Activated naive CD8-positive, alpha-beta T cell treated with anti-CD3 and anti-CD28 coated beads, Interleukin-2, amount 10 ng/mL, durations not matched to agents 7 days and 5 days (primary cell): ENCODE data around the gene CDCA7L. TPM values are rescaled to one million over a fixed set of nuclear protein-coding genes. Genes with fewer than 3 reads are reported as not detected.
A peak's percentile ranks its signal among the peaks of the same experiment; 100 is the strongest.

Experiments used
- ATAC-seq: fragments of 150-1000 bp; cut with Tn5 transposase; one replicate; pipeline ENCODE4 v1.10.0; 2021; ENCODE audit warnings: low read depth, moderate library complexity
- POLR2A ChIA-PET: fragments of 350-600 bp; sonication (Branson Sonifier 250); formaldehyde crosslinking; loops from one replicate; lab custom pipeline; 2021; ENCODE audit warnings: antibody characterized with exemption; lab: Charles Lee
- DNase-seq: peaks from one replicate; pipeline ENCODE4 v3.0.0; 2021
- H3K27ac Mint-ChIP-seq: one replicate; pipeline ENCODE4 v1.8.0; 2022; ENCODE audit warnings: mild to moderate bottlenecking, mixed read lengths
- H3K27me3 Mint-ChIP-seq: one replicate; pipeline ENCODE4 v1.8.0; 2022; ENCODE audit warnings: mild to moderate bottlenecking, moderate library complexity, mixed read lengths
- H3K36me3 Mint-ChIP-seq: one replicate; pipeline ENCODE4 v1.8.0; 2021; ENCODE audit warnings: mild to moderate bottlenecking, mixed read lengths
- H3K4me1 Mint-ChIP-seq: one replicate; pipeline ENCODE4 v1.8.0; 2021; ENCODE audit warnings: mixed read lengths
- H3K4me3 Mint-ChIP-seq: one replicate; pipeline ENCODE4 v1.8.0; 2022; ENCODE audit warnings: mild to moderate bottlenecking, moderate library complexity, mixed read lengths
- H3K9me3 Mint-ChIP-seq: one replicate; pipeline ENCODE4 v1.8.0; 2021; ENCODE audit warnings: mixed read lengths
- total RNA-seq, 2 experiments: library from RNA; stranded (reverse); gene quantifications; one replicate each; pipeline ENCODE4 v1.2.3, GENCODE V29; 2021

Gene CDCA7L
- total RNA-seq = 10 to 100 TPM; 51.9 to 60.7 TPM

GRCh38 chr7:21945454-21946221 lies at the start of gene CDCA7L:
TSS of gene CDCA7L (minus strand) at chr7:21945899. CDS start at chr7:21945804, 95 bp downstream.
- Mint-ChIP-seq H3K36me3 (peaks cover 14% of the 10 kb centered on the region), H3K4me3 (peak within 1 kb of the TSS; percentile 95), H3K27ac (peak within 1 kb of the TSS; percentile 94), H3K27me3 (peaks cover 9% of the 10 kb centered on the region), H3K4me1 (peaks cover 56% of the 10 kb centered on the region), H3K9me3 (no peaks in the 10 kb centered on the region)
- ATAC-seq (peak; percentile 87), DNase-seq (peak; percentile 85)
- POLR2A ChIA-PET = interaction anchor here (0.6 to 2.8 kb wide), 10 partner anchors 10 to 590 kb away, joined by 3 to 17 read pairs (median 4); partner anchors contain the start of gene SP4

- DNase-seq (no peak), ATAC-seq (no peak)
- Mint-ChIP-seq H3K4me1 (no peaks in the 10 kb centered on the region), H3K27ac (no peak overlapping the region), H3K36me3 (no peaks in the 10 kb centered on the region), H3K9me3 (no peaks in the 10 kb centered on the region), H3K27me3 (peaks cover 10% of the 10 kb centered on the region), H3K4me3 (no peak overlapping the region)
- POLR2A ChIA-PET = no interaction called here
These were observed 40.4 kb upstream of the CDCA7L start for GRCh38 chr7:21986096-21986495.

- POLR2A ChIA-PET = no interaction called here
These were observed 38.3 kb upstream of the CDCA7L start for GRCh38 chr7:21984042-21984441.

GRCh38 chr7:21983056-21983455 lies 37.4 kb upstream of the CDCA7L start:
- H3K9me3 Mint-ChIP-seq = no peaks in the 10 kb centered on the region
- H3K4me3 Mint-ChIP-seq = no peak overlapping the region
- H3K27me3 Mint-ChIP-seq = peaks cover 7% of the 10 kb centered on the region
- no peaks in the 10 kb centered on the region for H3K36me3 Mint-ChIP-seq
- DNase-seq (no peak), ATAC-seq (no peak)
- H3K4me1 Mint-ChIP-seq = no peaks in the 10 kb centered on the region
- POLR2A ChIA-PET = interaction anchor here (0.8 kb wide), 1 partner anchor 71 kb away, joined by 3 read pairs; no protein-coding TSS in a partner anchor
- no peak overlapping the region for H3K27ac Mint-ChIP-seq

More at GRCh38 chr7:21984042-21984441, 38.3 kb upstream of the CDCA7L start:
- no peaks in the 10 kb centered on the region for H3K36me3 Mint-ChIP-seq
- H3K27me3 Mint-ChIP-seq = peaks cover 7% of the 10 kb centered on the region
- ATAC-seq (no peak), DNase-seq (no peak)
- H3K27ac Mint-ChIP-seq = no peak overlapping the region
- no peaks in the 10 kb centered on the region for H3K9me3 Mint-ChIP-seq
- H3K4me1 Mint-ChIP-seq = no peaks in the 10 kb centered on the region
- no peak overlapping the region for H3K4me3 Mint-ChIP-seq

- H3K9me3 Mint-ChIP-seq = no peaks in the 10 kb centered on the region
- peaks cover 7% of the 10 kb centered on the region for H3K27me3 Mint-ChIP-seq
- H3K4me1 Mint-ChIP-seq = no peaks in the 10 kb centered on the region
- no peak overlapping the region for H3K27ac Mint-ChIP-seq
- H3K36me3 Mint-ChIP-seq = no peaks in the 10 kb centered on the region
- H3K4me3 Mint-ChIP-seq = no peak overlapping the region
- DNase-seq (no peak), ATAC-seq (no peak)
- POLR2A ChIA-PET = no interaction called here
These were observed 35.8 kb upstream of the CDCA7L start for GRCh38 chr7:21981524-21981923.

GRCh38 chr7:21980926-21981500 lies 35.3 kb upstream of the CDCA7L start:
- Mint-ChIP-seq H3K27me3 (peaks cover 7% of the 10 kb centered on the region), H3K9me3 (no peaks in the 10 kb centered on the region), H3K36me3 (no peaks in the 10 kb centered on the region), H3K4me1 (no peaks in the 10 kb centered on the region), H3K4me3 (no peak overlapping the region), H3K27ac (no peak overlapping the region)
- POLR2A ChIA-PET = no interaction called here
- DNase-seq (no peak), ATAC-seq (no peak)

- POLR2A ChIA-PET = no interaction called here
- Mint-ChIP-seq H3K9me3 (no peaks in the 10 kb centered on the region), H3K4me1 (peaks cover 6% of the 10 kb centered on the region), H3K4me3 (no peak overlapping the region), H3K27me3 (peaks cover 12% of the 10 kb centered on the region), H3K36me3 (no peaks in the 10 kb centered on the region), H3K27ac (no peak overlapping the region)
- ATAC-seq = no peak
- DNase-seq = no peak
These were observed 26.7 kb upstream of the CDCA7L start for GRCh38 chr7:21972397-21972784.

GRCh38 chr7:21971780-21972396 lies 26.2 kb upstream of the CDCA7L start:
- POLR2A ChIA-PET = interaction anchor here (0.5 kb wide), 1 partner anchor 19 kb away, joined by 3 read pairs; no protein-coding TSS in a partner anchor
- Mint-ChIP-seq H3K27ac (no peak overlapping the region), H3K27me3 (peaks cover 12% of the 10 kb centered on the region), H3K4me3 (no peak overlapping the region), H3K36me3 (no peaks in the 10 kb centered on the region), H3K4me1 (peaks cover 7% of the 10 kb centered on the region), H3K9me3 (no peaks in the 10 kb centered on the region)
- ATAC-seq (no peak), DNase-seq (no peak)

GRCh38 chr7:21969822-21970221 lies 24.1 kb upstream of the CDCA7L start:
- Mint-ChIP-seq H3K36me3 (no peaks in the 10 kb centered on the region), H3K4me1 (peaks cover 7% of the 10 kb centered on the region), H3K27me3 (peaks cover 14% of the 10 kb centered on the region), H3K27ac (no peak overlapping the region), H3K4me3 (no peak overlapping the region), H3K9me3 (no peaks in the 10 kb centered on the region)
- DNase-seq = no peak
- no peak for ATAC-seq
- POLR2A ChIA-PET = no interaction called here

GRCh38 chr7:21967598-21968003 lies 21.9 kb upstream of the CDCA7L start:
- H3K27me3 Mint-ChIP-seq = peaks cover 11% of the 10 kb centered on the region
- DNase-seq (peak; percentile 37), ATAC-seq (peak; percentile 83)
- no peaks in the 10 kb centered on the region for H3K9me3 Mint-ChIP-seq
- no peaks in the 10 kb centered on the region for H3K36me3 Mint-ChIP-seq
- H3K4me1 Mint-ChIP-seq = peaks cover 7% of the 10 kb centered on the region
- H3K4me3 Mint-ChIP-seq = peak overlapping the region; percentile 47
- H3K27ac Mint-ChIP-seq = peak overlapping the region; percentile 28
- POLR2A ChIA-PET = interaction anchor here (1.5 kb wide), 1 partner anchor 23 kb away, joined by 12 read pairs; the partner anchor contains the start of gene CDCA7L

GRCh38 chr7:21966271-21966670 lies 20.6 kb upstream of the CDCA7L start:
- DNase-seq = no peak
- POLR2A ChIA-PET = no interaction called here
- Mint-ChIP-seq H3K36me3 (no peaks in the 10 kb centered on the region), H3K27ac (no peak overlapping the region), H3K9me3 (no peaks in the 10 kb centered on the region), H3K4me1 (peaks cover 7% of the 10 kb centered on the region), H3K4me3 (no peak overlapping the region), H3K27me3 (peaks cover 10% of the 10 kb centered on the region)
- no peak for ATAC-seq

GRCh38 chr7:21965291-21965690 lies 19.6 kb upstream of the CDCA7L start:
- peaks cover 10% of the 10 kb centered on the region for H3K27me3 Mint-ChIP-seq
- no peaks in the 10 kb centered on the region for H3K36me3 Mint-ChIP-seq
- POLR2A ChIA-PET = no interaction called here
- no peak overlapping the region for H3K4me3 Mint-ChIP-seq
- no peaks in the 10 kb centered on the region for H3K9me3 Mint-ChIP-seq
- peaks cover 7% of the 10 kb centered on the region for H3K4me1 Mint-ChIP-seq
- H3K27ac Mint-ChIP-seq = no peak overlapping the region
- ATAC-seq = no peak
- DNase-seq = no peak

GRCh38 chr7:21962677-21963076 lies 17.0 kb upstream of the CDCA7L start:
- POLR2A ChIA-PET = no interaction called here
- H3K27me3 Mint-ChIP-seq = peaks cover 10% of the 10 kb centered on the region
- H3K27ac Mint-ChIP-seq = no peak overlapping the region
- no peaks in the 10 kb centered on the region for H3K9me3 Mint-ChIP-seq
- ATAC-seq (no peak), DNase-seq (no peak)
- peaks cover 4% of the 10 kb centered on the region for H3K4me1 Mint-ChIP-seq
- H3K4me3 Mint-ChIP-seq = no peak overlapping the region
- no peaks in the 10 kb centered on the region for H3K36me3 Mint-ChIP-seq
